ENCODE data around the gene ONECUT3. TPM values are rescaled to one million over a fixed set of nuclear protein-coding genes. Genes with fewer than 3 reads are reported as not detected.
"Not testable (repeated sequence)": the region's sequence is repeated elsewhere in the genome, so short reads cannot be mapped to it uniquely, and the experiment has no call there.

The ONECUT3 gene
- total RNA-seq (ENCODE audit: low replicate concordance): 0.94 and 5.9 TPM in 2 replicates
- long read RNA-seq: 0 reads

DNA sequence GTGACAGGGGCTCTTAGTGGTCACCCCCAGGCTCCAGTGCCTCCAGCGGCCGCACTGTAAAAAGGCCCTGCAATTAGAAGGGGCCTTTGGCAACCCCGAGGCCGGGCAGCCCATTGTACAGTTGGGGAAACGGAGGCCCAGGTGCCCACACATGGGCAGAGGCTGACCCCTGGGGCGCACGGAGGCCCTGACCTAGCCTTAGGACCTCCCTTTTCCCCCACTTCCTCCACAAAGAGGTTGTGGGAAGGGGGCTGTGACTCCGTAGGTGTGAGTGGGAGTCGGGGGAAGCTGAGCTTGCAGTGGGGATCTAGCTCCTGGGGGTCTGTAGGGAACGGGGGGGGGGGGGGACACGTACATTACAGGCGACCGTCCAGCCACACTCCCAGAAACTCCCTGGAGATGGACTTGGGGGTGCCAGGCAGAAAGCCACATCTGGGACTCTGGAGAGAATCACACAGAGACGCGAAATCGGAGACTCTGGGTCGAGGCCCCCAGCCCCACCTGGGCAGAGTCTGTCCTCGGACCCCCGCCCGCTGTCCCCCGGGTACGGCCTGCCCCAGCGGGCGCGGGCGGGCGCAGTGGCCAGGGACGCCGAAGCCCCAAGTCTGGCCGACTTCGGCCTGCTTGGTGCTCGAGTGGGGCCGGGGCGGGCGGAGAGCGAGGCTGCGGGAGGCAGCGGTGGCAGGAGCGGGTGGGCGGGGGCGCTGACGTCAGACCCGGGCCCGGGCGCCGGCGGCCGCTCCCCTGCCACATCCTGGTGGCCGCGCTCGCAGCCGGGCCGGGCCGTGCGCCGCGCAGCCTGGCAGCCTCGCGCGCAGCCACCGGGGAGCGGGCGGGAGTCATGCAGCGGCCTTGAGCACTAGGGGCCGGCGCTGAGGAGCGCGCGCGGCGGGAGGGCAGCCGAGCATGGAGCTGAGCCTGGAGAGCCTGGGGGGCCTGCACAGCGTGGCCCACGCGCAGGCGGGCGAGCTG is at the start of gene ONECUT3:
Gene ONECUT3 (plus strand): TSS at position 750 of the 972 bp plus-strand sequence. CDS start 157 bp downstream, at position 907.
- Mint-ChIP-seq H3K4me1 (ENCODE audit: unreplicated experiment) (peaks cover 4% of the 10 kb centered on the region), H3K27ac (no peak within 1 kb of the TSS), H3K4me3 (no peak within 1 kb of the TSS), H3K36me3 (no peaks in the 10 kb centered on the region), H3K27me3 (peaks cover 64% of the 10 kb centered on the region), H3K9me3 (no peaks in the 10 kb centered on the region)
- DNase-seq (ENCODE audit: extremely low spot score, unreplicated experiment): no peak
- TF ChIP-seq CTCF (conservative IDR thresholded peaks at IDR 0.05): no peak

DNA sequence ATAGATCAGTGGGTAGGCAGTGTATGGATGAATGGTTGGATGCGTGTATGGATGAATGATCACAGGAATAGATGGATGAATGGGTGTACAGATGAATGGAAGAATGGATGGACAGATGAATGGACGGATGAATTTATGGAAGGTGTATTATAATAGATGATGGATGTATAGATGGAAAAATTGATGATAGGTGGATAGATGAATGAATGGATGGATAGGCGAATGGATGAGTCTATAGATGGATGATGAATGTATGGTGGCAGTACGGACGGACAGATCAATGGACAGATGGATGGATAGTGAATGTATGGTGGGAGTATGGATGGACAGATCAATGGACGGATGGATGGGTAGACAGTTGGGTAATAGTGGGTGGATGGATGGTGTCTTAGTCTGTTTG is 49.0 kb upstream of the ONECUT3 start:
- Mint-ChIP-seq H3K4me1 (ENCODE audit: unreplicated experiment) (no peaks in the 10 kb centered on the region), H3K36me3 (no peaks in the 10 kb centered on the region), H3K9me3 (peaks cover 5% of the 10 kb centered on the region), H3K4me3 (no peak overlapping the region), H3K27ac (no peak overlapping the region), H3K27me3 (peaks cover 37% of the 10 kb centered on the region)
- no peak for TF ChIP-seq CTCF (conservative IDR thresholded peaks at IDR 0.05)
- no peak for DNase-seq (ENCODE audit: extremely low spot score, unreplicated experiment)

- DNase-seq (ENCODE audit: extremely low spot score, unreplicated experiment): no peak
These were observed 47.9 kb upstream of the ONECUT3 start for GRCh38 chr19:1705367-1705766.

DNA sequence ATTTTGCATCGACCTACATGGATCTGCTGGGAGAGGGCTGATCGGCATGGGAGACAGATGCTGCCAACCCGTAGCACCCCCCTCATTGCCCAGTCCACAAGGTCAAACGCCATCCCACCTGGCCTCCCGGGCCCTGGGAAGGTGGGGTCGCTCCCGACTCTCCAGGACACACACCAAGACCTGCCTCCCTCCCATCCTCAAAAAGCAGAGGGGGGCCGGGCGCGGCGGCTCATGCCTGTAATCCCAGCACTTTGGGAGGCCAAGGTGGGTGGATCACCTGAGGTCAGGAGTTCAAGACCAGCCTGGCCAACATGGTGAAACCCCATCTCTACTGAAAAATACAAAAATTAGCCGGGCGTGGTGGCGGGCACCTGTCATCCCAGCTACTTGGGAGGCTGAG is 46.7 kb upstream of the ONECUT3 start:
- H3K36me3 Mint-ChIP-seq; H3K4me3 Mint-ChIP-seq; DNase-seq (ENCODE audit: extremely low spot score, unreplicated experiment); H3K9me3 Mint-ChIP-seq; H3K4me1 Mint-ChIP-seq (ENCODE audit: unreplicated experiment); H3K27ac Mint-ChIP-seq: not testable (repeated sequence)
- peaks cover 34% of the 10 kb centered on the region for H3K27me3 Mint-ChIP-seq

More at GRCh38 chr19:1705367-1705766, 47.9 kb upstream of the ONECUT3 start:
- Mint-ChIP-seq H3K9me3 (peaks cover 5% of the 10 kb centered on the region), H3K4me1 (ENCODE audit: unreplicated experiment) (no peaks in the 10 kb centered on the region), H3K27ac (no peak overlapping the region), H3K36me3 (no peaks in the 10 kb centered on the region), H3K27me3 (peaks cover 43% of the 10 kb centered on the region), H3K4me3 (no peak overlapping the region)
- no peak for TF ChIP-seq CTCF (conservative IDR thresholded peaks at IDR 0.05)

GRCh38 chr19:1707240-1707639 is 46.1 kb upstream of the ONECUT3 start:
- H3K4me1 Mint-ChIP-seq (ENCODE audit: unreplicated experiment): no peaks in the 10 kb centered on the region
- peaks cover 28% of the 10 kb centered on the region for H3K27me3 Mint-ChIP-seq
- no peak for DNase-seq (ENCODE audit: extremely low spot score, unreplicated experiment)
- no peak overlapping the region for H3K27ac Mint-ChIP-seq
- no peak for TF ChIP-seq CTCF (conservative IDR thresholded peaks at IDR 0.05)
- peaks cover 5% of the 10 kb centered on the region for H3K9me3 Mint-ChIP-seq
- no peaks in the 10 kb centered on the region for H3K36me3 Mint-ChIP-seq
- no peak overlapping the region for H3K4me3 Mint-ChIP-seq

- Mint-ChIP-seq H3K9me3 (no peaks in the 10 kb centered on the region), H3K27ac (no peak overlapping the region), H3K27me3 (peaks cover 58% of the 10 kb centered on the region), H3K4me1 (ENCODE audit: unreplicated experiment) (no peaks in the 10 kb centered on the region), H3K4me3 (no peak overlapping the region), H3K36me3 (no peaks in the 10 kb centered on the region)
- no peak for DNase-seq (ENCODE audit: extremely low spot score, unreplicated experiment)
- TF ChIP-seq CTCF (conservative IDR thresholded peaks at IDR 0.05): no peak
These were observed 40.1 kb upstream of the ONECUT3 start for GRCh38 chr19:1713170-1713569.
